HepG2 (cell line): Measurements from ENCODE around the gene UBAC1. TPM values are rescaled to one million over a fixed set of nuclear protein-coding genes. Genes with fewer than 3 reads are reported as not detected.

Experiments
- ATAC-seq: fragments of 200-7000 bp; cut with Tn5 transposase; 3 replicates; pipeline ENCODE4 v1.9.1; 2020; ENCODE audit warnings: mild to moderate bottlenecking, moderate library complexity
- BruUV-seq: library from RNA; stranded (reverse); fragments of 400-500 nt; replicated peaks from 2 replicates; lab custom pipeline; 2021; lab: Mats Ljungman, UMichigan
- CTCF ChIA-PET: fragments of 300-600 bp; formaldehyde crosslinking; extraction: SDS; loops from one replicate; lab custom pipeline; 2021; ENCODE audit warnings: low total read pairs, inconsistent platforms, low intra/inter-chr PET ratio; lab: Yijun Ruan, JAX
- POLR2A ChIA-PET: fragments of 350-600 bp; sonication (Branson Sonifier 250); formaldehyde crosslinking; loops from one replicate; lab custom pipeline; 2020; ENCODE audit warnings: antibody characterized with exemption, inconsistent platforms; lab: Yijun Ruan, JAX
- DNase-seq: peaks from one replicate; pipeline ENCODE4 v3.0.0-alpha.2; 2015; ENCODE audit warnings: low spot score
- FAIRE-seq: peaks from 3 replicates; lab custom pipeline; 2011; peaks lifted over from hg19 to GRCh38; lab: Jason Lieb, UNC
- H2AFZ ChIP-seq: one replicate; pipeline ENCODE4 v1.6.1; 2011; ENCODE audit warnings: low read length, inconsistent platforms
- H3K27ac ChIP-seq: fragments of 300-600 bp; 3 replicates; pipeline ENCODE4 v1.8.0; 2011; ENCODE audit warnings: mixed run types, mild to moderate bottlenecking, mixed read lengths, low read length, inconsistent platforms; ENCODE audit not compliant: insufficient read depth; ENCODE audit errors: extremely low read length
- H3K27me3 ChIP-seq, 2 experiments: fragments of 200-600 bp in 1 of 2; 2 replicates in 1 of 2; 3 replicates in 1 of 2; pipeline versions ENCODE4 v1.6.0 to v1.8.0; 2011; ENCODE audit warnings: low read length in 2 of 2, mild to moderate bottlenecking in 2 of 2, moderate library complexity in 2 of 2, inconsistent platforms in 1 of 2; ENCODE audit not compliant: insufficient read depth in 2 of 2, control insufficient read depth in 1 of 2
- H3K36me3 ChIP-seq, 2 experiments: fragments of 200-600 bp in 1 of 2; replicated peaks in 1 of 2; 2 replicates in 1 of 2; 3 replicates in 1 of 2; pipeline versions ENCODE4 v1.5.1 to v1.8.0; 2011; ENCODE audit warnings: low read length in 2 of 2, inconsistent platforms in 1 of 2; ENCODE audit not compliant: insufficient read depth in 2 of 2, control insufficient read depth in 1 of 2
- H3K4me1 ChIP-seq: 2 replicates; pipeline ENCODE4 v1.5.1; 2012; ENCODE audit warnings: low read length, inconsistent platforms; ENCODE audit not compliant: insufficient read depth
- H3K4me2 ChIP-seq: 2 replicates; pipeline ENCODE4 v1.6.0; 2011; ENCODE audit warnings: low read depth, low read length, inconsistent platforms
- H3K4me3 ChIP-seq, 3 experiments: fragments of 200-600 bp in 1 of 3; sonication (generic), shearing (Covaris generic) in 1 of 3; replicated peaks in 1 of 3; 2 replicates each; pipeline ENCODE4 v1.5.1; 2011 to 2016; ENCODE audit warnings: low read length in 3 of 3, inconsistent platforms in 2 of 3, low read depth in 2 of 3, mild to moderate bottlenecking in 2 of 3, control low read depth in 1 of 3, mixed read lengths in 1 of 3; ENCODE audit not compliant: insufficient read depth in 1 of 3
- H3K79me2 ChIP-seq: one replicate; pipeline ENCODE4 v1.6.1; 2011; ENCODE audit warnings: low read length, inconsistent platforms; ENCODE audit not compliant: insufficient read depth
- H3K9ac ChIP-seq: 2 replicates; pipeline ENCODE4 v1.6.0; 2011; ENCODE audit warnings: mild to moderate bottlenecking, low read depth, low read length, inconsistent platforms; ENCODE audit not compliant: insufficient read depth
- H3K9me3 ChIP-seq: 2 replicates; pipeline ENCODE4 v1.5.1; 2012; ENCODE audit warnings: mild to moderate bottlenecking, low read length
- H4K20me1 ChIP-seq: 2 replicates; pipeline ENCODE4 v1.6.0; 2011; ENCODE audit warnings: inconsistent platforms, mild to moderate bottlenecking, low read length, moderate library complexity; ENCODE audit not compliant: insufficient read depth
- ASH2L ChIP-seq: fragments of 300-600, 200-600 bp; sonication (generic); IDR thresholded peaks from 2 replicates; pipeline ENCODE4 v1.7.0; 2017; ENCODE audit warnings: low read depth, mild to moderate bottlenecking, moderate library complexity, mixed read lengths, low read length; ENCODE audit not compliant: insufficient read length
- ELF1 ChIP-seq: sonication (generic); formaldehyde crosslinking; IDR thresholded peaks from 2 replicates; pipeline ENCODE4 v1.4.0; 2020; ENCODE audit warnings: missing genetic modification reagents
- FOXC1 ChIP-seq: sonication (generic); formaldehyde crosslinking; IDR thresholded peaks from 2 replicates; pipeline ENCODE4 v1.8.0; 2022; ENCODE audit warnings: mild to moderate bottlenecking, missing genetic modification reagents, borderline replicate concordance
- HMGA1 ChIP-seq: sonication (generic); formaldehyde crosslinking; conservative IDR thresholded peaks from 2 replicates; pipeline ENCODE4 v1.4.0; 2020; ENCODE audit warnings: missing genetic modification reagents
- PCBP2 ChIP-seq: fragments of 200-400 bp; formaldehyde crosslinking; optimal IDR thresholded peaks from 2 replicates; pipeline ENCODE3; 2018; ENCODE audit warnings: low read length, low read depth; ENCODE audit not compliant: poor library complexity, severe bottlenecking
- SAFB2 ChIP-seq: sonication (generic); formaldehyde crosslinking; IDR thresholded peaks from 2 replicates; pipeline ENCODE4 v1.5.1; 2020; ENCODE audit warnings: missing genetic modification reagents, low read depth, mild to moderate bottlenecking, borderline replicate concordance
- SNRNP70 ChIP-seq: fragments of 200-400 bp; formaldehyde crosslinking; IDR thresholded peaks from 2 replicates; pipeline ENCODE4 v1.6.1; 2017; ENCODE audit warnings: mild to moderate bottlenecking, low read depth, low read length, moderate library complexity
- TAF1 ChIP-seq: sonication (generic); formaldehyde crosslinking; IDR thresholded peaks from 2 replicates; pipeline ENCODE4 v1.4.0; 2020; ENCODE audit warnings: missing genetic modification reagents
- TCF12 ChIP-seq, 2 experiments: fragments of 450-650 bp in 1 of 2; sonication (generic) in 1 of 2; formaldehyde crosslinking in 1 of 2; IDR thresholded peaks; 2 replicates each; pipeline versions ENCODE4 v1.6.1 to v1.8.0; 2017 to 2022; ENCODE audit warnings: antibody characterized with exemption in 1 of 2, mild to moderate bottlenecking in 1 of 2, missing genetic modification reagents in 1 of 2, moderate library complexity in 1 of 2
- WIZ ChIP-seq: sonication (generic); formaldehyde crosslinking; IDR thresholded peaks from 2 replicates; pipeline ENCODE4 v1.5.1; 2020; ENCODE audit warnings: mild to moderate bottlenecking, missing genetic modification reagents
- ZFP36 ChIP-seq: fragments of 150-350 bp; IDR thresholded peaks from 2 replicates; pipeline ENCODE4 v1.6.1; 2018; ENCODE audit warnings: borderline replicate concordance, low read length, low read depth; ENCODE audit not compliant: partially characterized antibody
- ZNF780A ChIP-seq: sonication (generic); formaldehyde crosslinking; IDR thresholded peaks from 2 replicates; pipeline ENCODE4 v1.8.0; 2022; ENCODE audit warnings: mild to moderate bottlenecking, missing genetic modification reagents, moderate library complexity
- WGBS: methylation state at CpG from one replicate; pipeline ENCODE4 v1.1.6; 2017; ENCODE audit warnings: low lambda C conversion rate; 5-methylcytosine and 5-hydroxymethylcytosine counted together
- in situ Hi-C: cut with HindIII; loops from 2 replicates; pipeline ENCODE4 v1.10.0; 2017; ENCODE audit warnings: low pct_unique_long_range_greater_than_20kb; ENCODE audit not compliant: extremely low pct_ligation_motif_present
- intact Hi-C: fragments of 100-400 bp; cut with micrococcal nuclease; formaldehyde crosslinking; loops from one replicate; pipeline ENCODE4 v1.10.0; 2022; ENCODE audit not compliant: unreplicated experiment
- polyA plus RNA-seq, 8 experiments: library from polyadenylated mRNA; depleted of rRNA in 3 of 8; stranded (reverse) in 7 of 8; unstranded in 1 of 8; fragments of >200 nt; fragmentation: Illumina TruSeq in 4 of 8; extraction: Trizol in 4 of 8; gene quantifications; 2 replicates each; pipeline versions ENCODE4 v1.2.1 to v1.2.3, GENCODE V29; 2011 to 2016; ENCODE audit warnings: low read depth in 4 of 8, missing spikeins in 1 of 8, mixed read lengths in 1 of 8; ENCODE audit not compliant: insufficient read depth in 1 of 8
- total RNA-seq, 5 experiments: library from RNA; depleted of rRNA; stranded (reverse); fragments of >200 nt; fragmentation: Illumina TruSeq; extraction: Trizol; gene quantifications; 2 replicates each; pipeline ENCODE4 v1.2.3, GENCODE V29; 2016; ENCODE audit warnings: low read depth in 1 of 5
- TF ChIP-seq, protein P1 (sequence below): sonication (generic); formaldehyde crosslinking; IDR thresholded peaks from 2 replicates; pipeline ENCODE4 v1.5.0; 2020; ENCODE audit warnings: mild to moderate bottlenecking, missing genetic modification reagents
- TF ChIP-seq, protein P2 (sequence below): sonication (generic); formaldehyde crosslinking; IDR thresholded peaks from 2 replicates; pipeline ENCODE4 v1.4.0; 2020; ENCODE audit warnings: missing genetic modification reagents, borderline replicate concordance
- TF ChIP-seq, protein P3 (sequence below): sonication (generic); formaldehyde crosslinking; IDR thresholded peaks from 2 replicates; pipeline ENCODE4 v1.5.0; 2020; ENCODE audit warnings: missing genetic modification reagents
- TF ChIP-seq, protein P4 (sequence below): IDR thresholded peaks from 2 replicates; pipeline ENCODE4 v1.6.1; 2018; ENCODE audit warnings: missing genetic modification reagents, mild to moderate bottlenecking, missing compliant biosample characterization

Gene UBAC1
- total and polyA plus RNA-seq, 2 of the 13 experiments (the other 11 are each of a cell fraction or from before 2014, with no cell fraction given) = 32.2 to 34.1 TPM

DNA sequence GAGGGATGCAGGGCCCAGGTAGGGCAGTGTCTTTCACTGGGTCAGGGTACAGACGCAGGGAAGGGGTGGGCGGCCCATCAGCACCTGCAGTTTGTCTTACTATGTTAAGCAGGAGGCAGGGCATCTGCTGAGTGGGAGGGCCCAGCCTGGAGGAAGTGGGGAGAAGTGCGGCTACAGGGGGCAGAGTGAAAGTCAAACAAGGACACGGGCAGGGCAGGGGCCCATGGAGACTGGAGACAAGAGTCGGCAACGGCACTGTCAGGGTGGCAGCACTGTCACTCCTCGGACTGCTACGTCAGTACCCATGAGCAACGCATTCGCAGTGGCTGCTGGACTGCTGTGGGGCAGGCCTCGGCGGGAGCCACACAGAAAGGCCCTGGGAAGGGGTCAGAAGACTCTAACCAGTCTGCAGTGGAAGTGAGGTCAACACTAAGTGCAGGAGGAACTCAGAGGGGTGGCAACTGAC lies 73.6 kb downstream of the UBAC1 start:
- in situ Hi-C loops (no loop called here), intact Hi-C loops (no loop called here)
- H3K9me3 ChIP-seq = no peaks in the 10 kb centered on the region
- no peak overlapping the region for H3K27ac ChIP-seq
- ATAC-seq = no peak; the same call in 2 of the 3 replicates
- no peak for DNase-seq
- H3K36me3 ChIP-seq = peaks cover 0 to 3% of the 10 kb centered on the region in 2 experiments; a peak in 4 of 5 replicates
- no peak overlapping the region for H3K4me2 ChIP-seq
- no TSS peak for BruUV-seq
- 82% methylated on average over 8 of the region's 12 CpGs for WGBS
- no peak overlapping the region for H3K9ac ChIP-seq
- ChIA-PET POLR2A (no interaction called here), CTCF (no interaction called here)
- H4K20me1 ChIP-seq = peaks cover 50% of the 10 kb centered on the region; the same call in 1 of the 2 replicates
- H3K27me3 ChIP-seq = no peaks in the 10 kb centered on the region
- H3K79me2 ChIP-seq = peaks cover 94% of the 10 kb centered on the region
- peaks cover 16% of the 10 kb centered on the region for H3K4me1 ChIP-seq
- FAIRE-seq = no peak
- H3K4me3 ChIP-seq = no peak overlapping the region
- no peak overlapping the region for H2AFZ ChIP-seq
- TF ChIP-seq TAF1 (no peak), HMGA1 (CRISPR knock-in tag) (no peak), TCF12 (IDR thresholded peaks at IDR 0.05) (no peak), TCF12 (CRISPR knock-in tag; IDR thresholded peaks at IDR 0.05) (no peak), WIZ (CRISPR knock-in tag) (no peak), PCBP2 (no peak), ZFP36 (no peak), ZNF780A (CRISPR knock-in tag) (no peak), ELF1 (CRISPR knock-in tag) (no peak), SNRNP70 (no peak), ASH2L (no peak), SAFB2 (CRISPR knock-in tag) (no peak), FOXC1 (CRISPR knock-in tag) (no peak)
- TF ChIP-seq, protein P1, sequence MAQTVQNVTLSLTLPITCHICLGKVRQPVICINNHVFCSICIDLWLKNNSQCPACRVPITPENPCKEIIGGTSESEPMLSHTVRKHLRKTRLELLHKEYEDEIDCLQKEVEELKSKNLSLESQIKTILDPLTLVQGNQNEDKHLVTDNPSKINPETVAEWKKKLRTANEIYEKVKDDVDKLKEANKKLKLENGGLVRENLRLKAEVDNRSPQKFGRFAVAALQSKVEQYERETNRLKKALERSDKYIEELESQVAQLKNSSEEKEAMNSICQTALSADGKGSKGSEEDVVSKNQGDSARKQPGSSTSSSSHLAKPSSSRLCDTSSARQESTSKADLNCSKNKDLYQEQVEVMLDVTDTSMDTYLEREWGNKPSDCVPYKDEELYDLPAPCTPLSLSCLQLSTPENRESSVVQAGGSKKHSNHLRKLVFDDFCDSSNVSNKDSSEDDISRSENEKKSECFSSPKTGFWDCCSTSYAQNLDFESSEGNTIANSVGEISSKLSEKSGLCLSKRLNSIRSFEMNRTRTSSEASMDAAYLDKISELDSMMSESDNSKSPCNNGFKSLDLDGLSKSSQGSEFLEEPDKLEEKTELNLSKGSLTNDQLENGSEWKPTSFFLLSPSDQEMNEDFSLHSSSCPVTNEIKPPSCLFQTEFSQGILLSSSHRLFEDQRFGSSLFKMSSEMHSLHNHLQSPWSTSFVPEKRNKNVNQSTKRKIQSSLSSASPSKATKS (CRISPR knock-in tag) = no peak
- TF ChIP-seq, protein P2, sequence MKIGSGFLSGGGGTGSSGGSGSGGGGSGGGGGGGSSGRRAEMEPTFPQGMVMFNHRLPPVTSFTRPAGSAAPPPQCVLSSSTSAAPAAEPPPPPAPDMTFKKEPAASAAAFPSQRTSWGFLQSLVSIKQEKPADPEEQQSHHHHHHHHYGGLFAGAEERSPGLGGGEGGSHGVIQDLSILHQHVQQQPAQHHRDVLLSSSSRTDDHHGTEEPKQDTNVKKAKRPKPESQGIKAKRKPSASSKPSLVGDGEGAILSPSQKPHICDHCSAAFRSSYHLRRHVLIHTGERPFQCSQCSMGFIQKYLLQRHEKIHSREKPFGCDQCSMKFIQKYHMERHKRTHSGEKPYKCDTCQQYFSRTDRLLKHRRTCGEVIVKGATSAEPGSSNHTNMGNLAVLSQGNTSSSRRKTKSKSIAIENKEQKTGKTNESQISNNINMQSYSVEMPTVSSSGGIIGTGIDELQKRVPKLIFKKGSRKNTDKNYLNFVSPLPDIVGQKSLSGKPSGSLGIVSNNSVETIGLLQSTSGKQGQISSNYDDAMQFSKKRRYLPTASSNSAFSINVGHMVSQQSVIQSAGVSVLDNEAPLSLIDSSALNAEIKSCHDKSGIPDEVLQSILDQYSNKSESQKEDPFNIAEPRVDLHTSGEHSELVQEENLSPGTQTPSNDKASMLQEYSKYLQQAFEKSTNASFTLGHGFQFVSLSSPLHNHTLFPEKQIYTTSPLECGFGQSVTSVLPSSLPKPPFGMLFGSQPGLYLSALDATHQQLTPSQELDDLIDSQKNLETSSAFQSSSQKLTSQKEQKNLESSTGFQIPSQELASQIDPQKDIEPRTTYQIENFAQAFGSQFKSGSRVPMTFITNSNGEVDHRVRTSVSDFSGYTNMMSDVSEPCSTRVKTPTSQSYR (CRISPR knock-in tag) = no peak
- TF ChIP-seq, protein P3, sequence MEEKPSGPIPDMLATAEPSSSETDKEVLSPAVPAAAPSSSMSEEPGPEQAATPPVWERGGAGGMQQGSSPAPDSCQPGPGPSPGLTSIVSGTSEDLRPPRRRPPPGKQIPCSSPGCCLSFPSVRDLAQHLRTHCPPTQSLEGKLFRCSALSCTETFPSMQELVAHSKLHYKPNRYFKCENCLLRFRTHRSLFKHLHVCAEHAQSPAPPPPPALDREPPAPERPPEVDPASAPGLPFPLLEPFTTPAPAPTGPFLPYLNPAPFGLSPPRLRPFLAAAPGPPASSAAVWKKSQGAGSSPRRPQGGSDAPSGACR (CRISPR knock-in tag) = no peak
- TF ChIP-seq, protein P4, sequence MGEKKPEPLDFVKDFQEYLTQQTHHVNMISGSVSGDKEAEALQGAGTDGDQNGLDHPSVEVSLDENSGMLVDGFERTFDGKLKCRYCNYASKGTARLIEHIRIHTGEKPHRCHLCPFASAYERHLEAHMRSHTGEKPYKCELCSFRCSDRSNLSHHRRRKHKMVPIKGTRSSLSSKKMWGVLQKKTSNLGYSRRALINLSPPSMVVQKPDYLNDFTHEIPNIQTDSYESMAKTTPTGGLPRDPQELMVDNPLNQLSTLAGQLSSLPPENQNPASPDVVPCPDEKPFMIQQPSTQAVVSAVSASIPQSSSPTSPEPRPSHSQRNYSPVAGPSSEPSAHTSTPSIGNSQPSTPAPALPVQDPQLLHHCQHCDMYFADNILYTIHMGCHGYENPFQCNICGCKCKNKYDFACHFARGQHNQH = no peak
